KMS-11 (cell line): ENCODE data around the gene RAB7A.
"Not testable (repeated sequence)": the region's sequence is repeated elsewhere in the genome, so short reads cannot be mapped to it uniquely, and the experiment has no call there.

ENCODE experiments used
- H2AFZ ChIP-seq: fragments of 200-600 bp; sonication (generic); 2 replicates; pipeline ENCODE4 v1.6.1; 2016; ENCODE audit warnings: antibody characterized with exemption, mixed run types, low read depth
- H3K27ac ChIP-seq: fragments of 200-600 bp; sonication (generic); 2 replicates; pipeline ENCODE4 v1.6.1; 2016; ENCODE audit warnings: mild to moderate bottlenecking, mixed run types
- H3K27me3 ChIP-seq: fragments of 200-600 bp; sonication (generic); 2 replicates; pipeline ENCODE4 v1.6.1; 2017; ENCODE audit warnings: mild to moderate bottlenecking, low read depth, mixed run types, moderate library complexity; ENCODE audit not compliant: insufficient read depth
- H3K36me3 ChIP-seq: fragments of 200-600 bp; sonication (generic); 2 replicates; pipeline ENCODE4 v1.6.1; 2017; ENCODE audit warnings: mild to moderate bottlenecking, mixed run types; ENCODE audit not compliant: insufficient read depth
- H3K4me1 ChIP-seq: fragments of 200-600 bp; sonication (generic); 2 replicates; pipeline ENCODE4 v1.6.1; 2016; ENCODE audit warnings: mild to moderate bottlenecking, low read depth, mixed run types; ENCODE audit not compliant: poor library complexity, severe bottlenecking
- H3K4me2 ChIP-seq: fragments of 200-600 bp; sonication (generic); 2 replicates; pipeline ENCODE4 v1.7.0; 2016; ENCODE audit warnings: mild to moderate bottlenecking, mixed run types
- H3K4me3 ChIP-seq: fragments of 200-600 bp; sonication (generic); IDR thresholded peaks from 2 replicates; pipeline ENCODE4 v1.6.1; 2017; ENCODE audit warnings: low read depth, low read length, mixed read lengths; ENCODE audit not compliant: insufficient read depth
- H3K79me2 ChIP-seq: fragments of 200-600 bp; sonication (generic); 2 replicates; pipeline ENCODE4 v1.6.1; 2016; ENCODE audit warnings: low read depth, mixed run types; ENCODE audit not compliant: insufficient read depth
- H3K9ac ChIP-seq: fragments of 200-600 bp; sonication (generic); 2 replicates; pipeline ENCODE4 v1.6.1; 2016; ENCODE audit warnings: mild to moderate bottlenecking, mixed run types
- H4K20me1 ChIP-seq: fragments of 200-600 bp; sonication (generic); 2 replicates; pipeline ENCODE4 v1.6.1; 2016; ENCODE audit warnings: mild to moderate bottlenecking, mixed run types; ENCODE audit not compliant: insufficient read depth
- CTCF ChIP-seq: fragments of 200-600 bp; sonication (generic); conservative IDR thresholded peaks from 2 replicates; pipeline ENCODE4 v1.6.1; 2017; ENCODE audit warnings: low read depth, mild to moderate bottlenecking, antibody characterized with exemption, low read length, moderate library complexity, mixed read lengths

The RAB7A gene

GRCh38 chr3:128748557-128748956, 22.6 kb downstream of the RAB7A start:
- no peaks in the 10 kb centered on the region for H3K27me3 ChIP-seq
- H3K9ac ChIP-seq: no peak overlapping the region
- no peak overlapping the region for H3K4me2 ChIP-seq
- H2AFZ ChIP-seq: no peak overlapping the region
- H3K4me1 ChIP-seq: peaks cover 19% of the 10 kb centered on the region
- H3K4me3 ChIP-seq: no peak overlapping the region
- no peaks in the 10 kb centered on the region for H3K36me3 ChIP-seq
- H3K79me2 ChIP-seq: peaks cover 87% of the 10 kb centered on the region
- no peak for TF ChIP-seq CTCF
- H3K27ac ChIP-seq: no peak overlapping the region
- peaks cover 10% of the 10 kb centered on the region; the same call in 1 of the 2 replicates for H4K20me1 ChIP-seq

- H3K79me2 ChIP-seq: peaks cover 88% of the 10 kb centered on the region
- H3K4me1 ChIP-seq: peaks cover 23% of the 10 kb centered on the region
- peaks cover 14% of the 10 kb centered on the region; the same call in 1 of the 2 replicates for H4K20me1 ChIP-seq
- H3K27me3 ChIP-seq: no peaks in the 10 kb centered on the region
- no peak overlapping the region for H3K4me2 ChIP-seq
- no peak overlapping the region for H3K27ac ChIP-seq
- no peak overlapping the region for H3K9ac ChIP-seq
- H2AFZ ChIP-seq: no peak overlapping the region
- no peak overlapping the region for H3K4me3 ChIP-seq
- no peaks in the 10 kb centered on the region for H3K36me3 ChIP-seq
- no peak for TF ChIP-seq CTCF
Measured at GRCh38 chr3:128749035-128749434, 23.1 kb downstream of the RAB7A start.

- not testable (repeated sequence) for H3K4me2 ChIP-seq, H3K27ac ChIP-seq, H3K36me3 ChIP-seq, H3K9ac ChIP-seq, H3K4me3 ChIP-seq, H2AFZ ChIP-seq, H3K27me3 ChIP-seq
- Histone ChIP-seq H3K79me2 (peaks cover 90% of the 10 kb centered on the region), H3K4me1 (peaks cover 23% of the 10 kb centered on the region), H4K20me1 (peaks cover 17% of the 10 kb centered on the region; the same call in 1 of the 2 replicates)
Measured at GRCh38 chr3:128749561-128749960, 23.6 kb downstream of the RAB7A start.

- Histone ChIP-seq H3K27ac (no peak overlapping the region), H2AFZ (no peak overlapping the region), H3K27me3 (no peaks in the 10 kb centered on the region), H3K36me3 (no peaks in the 10 kb centered on the region), H3K4me2 (no peak overlapping the region), H3K9ac (no peak overlapping the region), H4K20me1 (peaks cover 17% of the 10 kb centered on the region; the same call in 1 of the 2 replicates), H3K79me2 (peaks cover 66% of the 10 kb centered on the region), H3K4me3 (no peak overlapping the region), H3K4me1 (peaks cover 23% of the 10 kb centered on the region)
- no peak for TF ChIP-seq CTCF
Measured at GRCh38 chr3:128753715-128754114, 27.7 kb downstream of the RAB7A start.

GRCh38 chr3:128760042-128760441, 34.1 kb downstream of the RAB7A start:
- Histone ChIP-seq H3K27ac (no peak overlapping the region), H3K36me3 (no peaks in the 10 kb centered on the region), H3K4me3 (no peak overlapping the region), H3K9ac (no peak overlapping the region), H3K27me3 (no peaks in the 10 kb centered on the region), H3K4me2 (no peak overlapping the region), H4K20me1 (0 out of 2 replicates have a peak, but pooled peaks cover 2% of the 10 kb centered on the region), H3K4me1 (no peaks in the 10 kb centered on the region), H3K79me2 (peaks cover 58% of the 10 kb centered on the region), H2AFZ (no peak overlapping the region)
- TF ChIP-seq CTCF: no peak
